Regular cardiac myocyte (primary cell): ENCODE measurements around the gene NTF3. TPM values are rescaled to one million over a fixed set of nuclear protein-coding genes. Genes with fewer than 3 reads are reported as not detected.

Experiments
- total RNA-seq: library from RNA; depleted of rRNA; stranded (reverse); fragments of >200 nt; gene quantifications from 2 replicates; pipeline ENCODE4 v1.2.3, GENCODE V29; 2014

Gene NTF3
- total RNA-seq, result 0.96 and 5.4 TPM in 2 replicates

DNA sequence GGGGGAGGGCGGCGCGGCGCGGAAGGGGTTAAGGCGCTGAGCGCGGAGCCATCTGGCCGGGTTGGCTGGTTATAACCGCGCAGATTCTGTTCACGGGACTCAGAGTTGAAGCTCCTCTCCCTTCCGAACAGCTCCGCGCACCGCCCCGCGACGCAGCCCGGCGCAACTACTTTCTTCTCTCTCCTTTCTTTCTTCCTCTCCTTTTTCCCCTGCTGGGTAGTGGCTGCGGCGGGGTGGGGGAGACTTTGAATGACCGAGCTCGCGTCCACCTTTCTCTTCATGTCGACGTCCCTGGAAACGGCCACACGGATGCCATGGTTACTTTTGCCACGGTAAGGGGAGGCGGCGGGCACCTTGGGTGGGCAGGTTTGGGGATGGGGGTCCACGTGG lies at the start of gene NTF3:
Gene NTF3, plus strand, starts transcription at position 98 of the 390 bp plus-strand sequence. Its CDS starts 217 bp downstream, at position 315.

